ENCODE measurements around the gene MISP3. TPM values are rescaled to one million over a fixed set of nuclear protein-coding genes. Genes with fewer than 3 reads are reported as not detected.

Gene MISP3
- total RNA-seq, 1 donor from 2014 or later, result 6.7 TPM

DNA sequence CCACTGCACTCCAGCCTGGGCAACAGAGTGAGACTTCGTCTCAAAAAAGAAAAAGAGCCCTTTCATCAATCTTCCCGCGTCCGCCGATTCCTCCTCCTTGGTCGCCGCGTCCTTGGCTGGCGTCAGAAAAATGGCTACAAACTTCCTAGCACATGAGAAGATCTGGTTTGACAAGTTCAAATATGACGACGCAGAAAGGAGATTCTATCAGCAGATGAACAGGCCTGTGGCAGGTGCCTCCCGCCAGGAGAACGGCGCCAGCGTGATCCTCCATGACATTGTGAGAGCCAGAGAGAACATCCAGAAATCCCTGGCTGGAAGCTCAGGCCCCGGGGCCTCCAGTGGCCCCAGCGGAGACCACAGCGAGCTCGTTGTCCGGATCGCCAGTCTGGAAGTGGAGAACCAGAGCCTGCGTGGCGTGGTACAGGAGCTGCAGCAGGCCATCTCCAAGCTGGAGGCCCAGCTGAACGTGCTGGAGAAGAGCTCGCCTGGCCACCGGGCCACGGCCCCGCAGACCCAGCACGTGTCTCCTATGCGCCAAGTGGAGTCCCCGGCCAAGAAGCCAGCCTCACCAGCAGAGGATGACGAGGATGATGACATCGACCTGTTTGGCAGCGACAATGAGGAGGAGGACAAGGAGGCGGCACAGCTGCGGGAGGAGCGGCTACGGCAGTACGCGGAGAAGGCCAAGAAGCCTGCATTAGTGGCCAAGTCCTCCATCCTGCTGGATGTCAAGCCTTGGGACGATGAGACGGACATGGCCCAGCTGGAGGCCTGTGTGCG, 2.1 kb upstream of the MISP3 start:
- Histone ChIP-seq H3K4me3 (no peak overlapping the region), H3K36me3 (no peaks in the 10 kb centered on the region), H3K4me1 (peaks cover 22% of the 10 kb centered on the region), H3K27ac (no peak overlapping the region), H3K27me3 (no peaks in the 10 kb centered on the region), H3K9me3 (no peaks in the 10 kb centered on the region)
- intact Hi-C loops (cut with DNase I), result no loop called here
- DNase-seq (no peak), ATAC-seq (no peak)
- TF ChIP-seq, protein P1, sequence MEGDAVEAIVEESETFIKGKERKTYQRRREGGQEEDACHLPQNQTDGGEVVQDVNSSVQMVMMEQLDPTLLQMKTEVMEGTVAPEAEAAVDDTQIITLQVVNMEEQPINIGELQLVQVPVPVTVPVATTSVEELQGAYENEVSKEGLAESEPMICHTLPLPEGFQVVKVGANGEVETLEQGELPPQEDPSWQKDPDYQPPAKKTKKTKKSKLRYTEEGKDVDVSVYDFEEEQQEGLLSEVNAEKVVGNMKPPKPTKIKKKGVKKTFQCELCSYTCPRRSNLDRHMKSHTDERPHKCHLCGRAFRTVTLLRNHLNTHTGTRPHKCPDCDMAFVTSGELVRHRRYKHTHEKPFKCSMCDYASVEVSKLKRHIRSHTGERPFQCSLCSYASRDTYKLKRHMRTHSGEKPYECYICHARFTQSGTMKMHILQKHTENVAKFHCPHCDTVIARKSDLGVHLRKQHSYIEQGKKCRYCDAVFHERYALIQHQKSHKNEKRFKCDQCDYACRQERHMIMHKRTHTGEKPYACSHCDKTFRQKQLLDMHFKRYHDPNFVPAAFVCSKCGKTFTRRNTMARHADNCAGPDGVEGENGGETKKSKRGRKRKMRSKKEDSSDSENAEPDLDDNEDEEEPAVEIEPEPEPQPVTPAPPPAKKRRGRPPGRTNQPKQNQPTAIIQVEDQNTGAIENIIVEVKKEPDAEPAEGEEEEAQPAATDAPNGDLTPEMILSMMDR (IDR thresholded peaks at IDR 0.05), result no peak

DNA sequence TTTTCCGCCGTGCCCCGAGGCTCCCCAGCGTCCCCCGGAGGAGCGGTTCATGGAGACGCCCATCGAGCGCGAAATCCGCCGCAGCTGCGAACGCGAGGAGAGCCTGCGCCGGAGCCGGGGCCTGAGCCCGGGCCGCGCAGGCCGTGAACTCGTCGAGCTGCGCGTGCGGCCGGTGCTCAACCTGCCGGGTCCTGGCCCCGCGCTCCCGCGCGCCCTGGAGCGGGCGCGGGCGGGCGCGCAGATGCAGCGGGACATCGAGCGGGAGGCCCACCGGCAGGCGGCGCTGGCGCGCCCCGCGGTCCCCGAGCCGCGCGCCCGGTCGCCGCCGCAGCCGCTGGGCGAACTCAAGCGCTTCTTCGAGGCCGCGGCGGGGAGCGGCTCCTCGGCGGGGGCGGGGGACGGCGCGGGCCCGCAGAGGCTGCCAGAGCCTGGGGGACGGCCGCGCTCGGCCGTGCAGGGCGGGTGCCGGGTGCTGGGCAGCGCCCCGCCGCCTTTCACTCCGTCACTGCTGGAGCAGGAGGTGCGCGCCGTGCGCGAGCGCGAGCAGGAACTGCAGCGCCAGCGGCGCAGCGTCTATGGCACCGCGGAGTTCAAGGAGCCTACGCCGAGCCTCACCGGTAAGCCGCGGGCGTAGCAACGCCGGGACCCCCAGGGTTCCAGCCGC, 807 bp downstream of the MISP3 start:
- ATAC-seq, result peak; percentile 72
- intact Hi-C loops (cut with DNase I), result no loop called here
- TF ChIP-seq, protein P1 (IDR thresholded peaks at IDR 0.05), result no peak
- Histone ChIP-seq H3K4me3 (peak overlapping the region; percentile 77), H3K27ac (peak overlapping the region; percentile 89), H3K27me3 (no peaks in the 10 kb centered on the region), H3K36me3 (no peaks in the 10 kb centered on the region), H3K4me1 (peaks cover 24% of the 10 kb centered on the region), H3K9me3 (no peaks in the 10 kb centered on the region)
- DNase-seq, result peak; percentile 90

DNA sequence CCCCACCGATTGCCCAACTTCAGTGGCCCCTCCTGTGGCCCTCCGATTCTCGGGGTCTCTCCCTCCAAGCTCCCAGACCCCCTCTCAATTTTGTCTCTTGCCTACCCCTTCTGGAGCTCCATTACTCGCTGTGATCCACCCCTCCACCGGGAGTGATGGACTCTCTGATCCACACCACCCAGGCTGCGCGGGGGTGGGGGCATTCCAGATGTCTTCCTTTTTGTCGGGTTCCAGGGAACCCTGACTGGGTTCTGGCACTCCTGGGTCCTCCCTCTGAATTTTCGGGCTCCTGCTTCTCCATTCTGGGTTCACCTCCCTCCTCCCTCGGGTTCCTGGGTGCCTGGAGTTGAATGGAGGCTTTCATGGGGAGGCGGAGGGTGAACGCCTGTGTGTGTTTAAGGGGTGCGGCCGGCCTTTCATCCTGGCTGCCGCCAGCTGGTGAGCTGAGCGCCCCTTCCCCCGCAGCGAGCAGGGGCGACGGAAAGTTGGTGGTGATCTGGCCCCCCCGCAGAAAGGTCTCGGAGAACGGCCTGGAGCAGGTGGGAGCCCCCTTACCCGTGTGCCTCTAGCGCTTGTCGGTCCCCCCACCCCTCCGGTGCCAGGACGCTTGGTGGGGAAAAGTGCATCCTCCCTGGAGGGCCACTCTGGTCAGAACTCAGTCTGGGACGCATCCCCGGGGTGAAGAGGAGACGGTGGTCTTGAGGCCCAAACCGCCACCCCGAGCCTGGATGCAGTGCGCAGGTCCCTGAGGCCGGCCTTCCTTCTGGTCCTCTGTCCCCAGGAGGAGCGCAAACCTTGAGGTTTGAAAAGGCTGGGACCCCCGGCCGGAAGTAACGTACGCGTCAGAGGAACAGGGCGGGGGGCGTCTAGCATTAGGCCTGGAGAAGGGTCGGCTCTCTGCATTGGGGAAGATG, 1.6 kb downstream of the MISP3 start:
- no peaks in the 10 kb centered on the region for H3K9me3 ChIP-seq
- intact Hi-C loops (cut with DNase I), result no loop called here
- no peak for ATAC-seq

DNA sequence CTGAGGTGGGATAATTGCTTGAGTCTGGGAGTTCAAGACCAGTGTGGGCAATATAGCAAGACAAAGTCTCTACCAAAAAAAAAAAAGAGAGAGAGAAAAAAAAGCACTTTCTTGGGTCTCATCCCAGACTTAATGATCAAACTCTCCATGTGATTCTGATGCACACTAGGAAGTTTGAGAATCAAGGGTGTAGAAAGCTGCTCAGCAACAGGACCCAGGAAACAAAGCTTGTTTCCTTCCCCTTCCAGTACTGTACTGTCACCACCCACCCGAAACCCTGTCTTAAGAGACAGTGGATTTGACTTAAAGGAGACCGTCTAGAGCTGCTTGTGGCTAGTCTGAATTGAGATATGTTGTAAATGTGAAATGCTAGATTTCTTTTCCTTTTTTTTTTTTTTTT, 5.8 kb downstream of the MISP3 start:
- Histone ChIP-seq H3K4me1 (peaks cover 23% of the 10 kb centered on the region), H3K27me3 (no peaks in the 10 kb centered on the region), H3K9me3 (no peaks in the 10 kb centered on the region), H3K27ac (no peak overlapping the region), H3K36me3 (no peaks in the 10 kb centered on the region), H3K4me3 (no peak overlapping the region)
- DNase-seq (no peak), ATAC-seq (no peak)
- intact Hi-C loops (cut with DNase I), result no loop called here
- TF ChIP-seq, protein P1 (IDR thresholded peaks at IDR 0.05), result no peak

More for the DNA sequence above, 1.6 kb downstream of the MISP3 start:
- Histone ChIP-seq H3K4me3 (peak overlapping the region; percentile 77), H3K36me3 (no peaks in the 10 kb centered on the region), H3K27me3 (no peaks in the 10 kb centered on the region), H3K4me1 (peaks cover 24% of the 10 kb centered on the region), H3K27ac (peak overlapping the region; percentile 89)
- DNase-seq, result peak; percentile 69
- TF ChIP-seq, protein P1 (IDR thresholded peaks at IDR 0.05), result no peak

Measured in upper lobe of right lung (tissue), 1 donor.